Measurements from ENCODE around the gene UNC13A. TPM values are rescaled to one million over a fixed set of nuclear protein-coding genes. Genes with fewer than 3 reads are reported as not detected.

UNC13A gene
- total RNA-seq, 1 donor from 2014 or later, result 1.3 TPM

GRCh38 chr19:17665058-17665457 is 23.1 kb downstream of the UNC13A start:
- Histone ChIP-seq H2AFZ (replicated peaks) (no peak overlapping the region), H3K4me3 (no peak overlapping the region), H3K4me2 (no peak overlapping the region), H3K27ac (no peak overlapping the region), H3K79me2 (ENCODE audit: low read depth) (no peaks in the 10 kb centered on the region), H3K4me1 (no peaks in the 10 kb centered on the region), H3K36me3 (no peaks in the 10 kb centered on the region), H3F3A (ENCODE audit: low read depth) (no peaks in the 10 kb centered on the region), H3K9ac (no peak overlapping the region), H3K27me3 (no peaks in the 10 kb centered on the region), H4K20me1 (ENCODE audit: low read depth) (no peaks in the 10 kb centered on the region), H3K9me3 (ENCODE audit: low read depth) (no peaks in the 10 kb centered on the region)
- no peak for DNase-seq (ENCODE audit: low spot score)
- no peaks in the 10 kb centered on the region for H3K4me1 Mint-ChIP-seq
- H3K27me3 Mint-ChIP-seq (ENCODE audit: insufficient read depth, low read depth), result no peaks in the 10 kb centered on the region
- H3K27ac Mint-ChIP-seq, result no peak overlapping the region
- H3K36me3 Mint-ChIP-seq, result no peaks in the 10 kb centered on the region
- peaks cover 7% of the 10 kb centered on the region for H3K9me3 Mint-ChIP-seq
- no peak overlapping the region for H3K4me3 Mint-ChIP-seq
- TF ChIP-seq, protein P1, sequence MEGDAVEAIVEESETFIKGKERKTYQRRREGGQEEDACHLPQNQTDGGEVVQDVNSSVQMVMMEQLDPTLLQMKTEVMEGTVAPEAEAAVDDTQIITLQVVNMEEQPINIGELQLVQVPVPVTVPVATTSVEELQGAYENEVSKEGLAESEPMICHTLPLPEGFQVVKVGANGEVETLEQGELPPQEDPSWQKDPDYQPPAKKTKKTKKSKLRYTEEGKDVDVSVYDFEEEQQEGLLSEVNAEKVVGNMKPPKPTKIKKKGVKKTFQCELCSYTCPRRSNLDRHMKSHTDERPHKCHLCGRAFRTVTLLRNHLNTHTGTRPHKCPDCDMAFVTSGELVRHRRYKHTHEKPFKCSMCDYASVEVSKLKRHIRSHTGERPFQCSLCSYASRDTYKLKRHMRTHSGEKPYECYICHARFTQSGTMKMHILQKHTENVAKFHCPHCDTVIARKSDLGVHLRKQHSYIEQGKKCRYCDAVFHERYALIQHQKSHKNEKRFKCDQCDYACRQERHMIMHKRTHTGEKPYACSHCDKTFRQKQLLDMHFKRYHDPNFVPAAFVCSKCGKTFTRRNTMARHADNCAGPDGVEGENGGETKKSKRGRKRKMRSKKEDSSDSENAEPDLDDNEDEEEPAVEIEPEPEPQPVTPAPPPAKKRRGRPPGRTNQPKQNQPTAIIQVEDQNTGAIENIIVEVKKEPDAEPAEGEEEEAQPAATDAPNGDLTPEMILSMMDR (IDR thresholded peaks at IDR 0.05), result no peak
- TF ChIP-seq EZH2 (IDR thresholded peaks at IDR 0.05) (no peak), EZH2phosphoT487 (IDR thresholded peaks at IDR 0.05) (no peak)

DNA sequence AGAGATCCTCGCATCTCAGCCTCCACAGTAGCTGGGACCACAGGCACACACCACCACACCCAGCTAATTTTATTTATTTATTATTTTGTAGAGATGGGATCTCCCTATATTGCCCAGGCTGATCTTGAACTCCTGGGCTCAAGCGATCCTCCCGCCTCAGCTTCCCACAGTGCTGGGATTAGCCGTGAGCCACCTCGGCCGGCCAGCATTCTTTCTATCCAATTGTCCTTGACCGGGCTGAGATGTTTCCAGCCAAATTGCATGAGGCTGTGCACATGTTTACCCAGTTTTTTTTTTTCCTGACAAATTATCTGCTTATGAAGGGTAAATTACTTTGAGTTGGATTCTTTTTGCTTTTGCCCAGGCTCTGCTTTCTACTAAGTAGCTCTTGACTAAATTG is 28.2 kb downstream of the UNC13A start:
- Histone ChIP-seq H3K9ac (no peak overlapping the region), H3K27ac (no peak overlapping the region), H3K4me2 (no peak overlapping the region), H3K36me3 (no peaks in the 10 kb centered on the region), H4K20me1 (ENCODE audit: low read depth) (no peaks in the 10 kb centered on the region), H3K4me1 (no peaks in the 10 kb centered on the region), H3F3A (ENCODE audit: low read depth) (no peaks in the 10 kb centered on the region), H3K4me3 (no peak overlapping the region), H3K79me2 (ENCODE audit: low read depth) (no peaks in the 10 kb centered on the region), H3K9me3 (ENCODE audit: low read depth) (no peaks in the 10 kb centered on the region), H2AFZ (replicated peaks) (no peak overlapping the region), H3K27me3 (no peaks in the 10 kb centered on the region)
- peaks cover 5% of the 10 kb centered on the region for H3K27me3 Mint-ChIP-seq (ENCODE audit: insufficient read depth, low read depth)
- no peak overlapping the region for H3K27ac Mint-ChIP-seq
- peaks cover 4% of the 10 kb centered on the region for H3K9me3 Mint-ChIP-seq
- no peak overlapping the region for H3K4me3 Mint-ChIP-seq
- DNase-seq (ENCODE audit: low spot score), result no peak
- no peaks in the 10 kb centered on the region for H3K4me1 Mint-ChIP-seq
- H3K36me3 Mint-ChIP-seq, result no peaks in the 10 kb centered on the region
- TF ChIP-seq, protein P1 (IDR thresholded peaks at IDR 0.05), result no peak
- TF ChIP-seq EZH2phosphoT487 (IDR thresholded peaks at IDR 0.05), result no peak
- no peak for TF ChIP-seq EZH2 (IDR thresholded peaks at IDR 0.05)

DNA sequence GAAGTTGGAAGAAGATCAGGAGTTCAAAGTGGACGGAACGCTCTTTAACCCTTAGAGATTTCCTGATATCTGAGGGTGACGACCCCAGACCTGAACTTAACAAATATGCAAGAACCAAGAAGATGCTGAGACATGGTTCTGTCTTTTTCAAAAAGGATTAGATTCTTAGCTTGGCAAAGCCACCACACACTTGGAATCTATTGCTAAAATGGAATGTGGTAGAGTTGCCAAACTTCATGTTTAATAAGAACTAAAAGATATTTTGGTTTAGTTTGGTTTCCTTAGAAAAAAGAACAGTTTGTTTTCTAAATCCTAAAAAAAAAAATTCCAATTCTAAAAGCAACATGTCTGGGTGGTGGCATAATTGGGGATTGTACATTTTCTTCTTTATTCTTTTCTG is 29.5 kb downstream of the UNC13A start:
- Histone ChIP-seq H3K4me3 (no peak overlapping the region), H3K9me3 (ENCODE audit: low read depth) (no peaks in the 10 kb centered on the region), H3K36me3 (no peaks in the 10 kb centered on the region), H2AFZ (replicated peaks) (no peak overlapping the region), H3K27me3 (no peaks in the 10 kb centered on the region), H3K79me2 (ENCODE audit: low read depth) (no peaks in the 10 kb centered on the region), H3K4me2 (no peak overlapping the region), H3K4me1 (no peaks in the 10 kb centered on the region), H3F3A (ENCODE audit: low read depth) (no peaks in the 10 kb centered on the region), H4K20me1 (ENCODE audit: low read depth) (no peaks in the 10 kb centered on the region), H3K27ac (no peak overlapping the region), H3K9ac (no peak overlapping the region)
- Mint-ChIP-seq H3K36me3 (peaks cover 2% of the 10 kb centered on the region), H3K27me3 (ENCODE audit: insufficient read depth, low read depth) (peaks cover 7% of the 10 kb centered on the region), H3K9me3 (no peaks in the 10 kb centered on the region), H3K27ac (no peak overlapping the region), H3K4me1 (no peaks in the 10 kb centered on the region), H3K4me3 (no peak overlapping the region)
- no peak for TF ChIP-seq EZH2 (IDR thresholded peaks at IDR 0.05)
- TF ChIP-seq, protein P1 (IDR thresholded peaks at IDR 0.05), result no peak
- no peak for TF ChIP-seq EZH2phosphoT487 (IDR thresholded peaks at IDR 0.05)
- no peak for DNase-seq (ENCODE audit: low spot score)
